ENCODE measurements around the gene PALMD. TPM values are rescaled to one million over a fixed set of nuclear protein-coding genes. Genes with fewer than 3 reads are reported as not detected.

Gene PALMD
- total and polyA plus RNA-seq, 2 of the 8 experiments (the other 6 are each of a cell fraction or from before 2014, with no cell fraction given): not detected

DNA sequence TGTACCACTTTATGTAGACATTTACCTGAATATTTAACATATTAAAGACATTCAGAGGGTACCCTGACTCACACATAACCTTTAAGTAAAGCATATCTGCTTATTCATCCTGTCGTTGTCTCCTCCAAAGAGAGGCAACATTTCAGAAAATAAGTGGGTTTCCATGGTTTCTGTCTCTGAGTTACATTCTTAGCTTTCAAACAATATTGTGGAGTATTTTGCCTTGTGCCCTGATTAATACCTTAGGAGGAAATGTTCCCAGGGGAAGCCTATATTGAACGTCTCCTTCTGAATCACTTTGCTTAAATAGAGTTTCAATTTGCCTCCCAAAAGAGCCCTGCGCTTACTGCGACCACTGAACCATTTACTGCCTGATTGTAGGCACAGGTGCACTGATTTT, 26.1 kb downstream of the PALMD start (continued):
- TF ChIP-seq RFX5 (IDR thresholded peaks at IDR 0.05; ENCODE audit: borderline replicate concordance, low read depth, low read length) (no peak), YY1 (IDR thresholded peaks at IDR 0.05; ENCODE audit: low read depth, low read length) (no peak), NRF1 (IDR thresholded peaks at IDR 0.05; ENCODE audit: low read depth, low read length) (no peak), SP2 (IDR thresholded peaks at IDR 0.05; ENCODE audit: low read length) (no peak), GABPA (IDR thresholded peaks at IDR 0.05; ENCODE audit: borderline replicate concordance, insufficient read depth, low read length) (no peak)
- TF ChIP-seq, protein P1, sequence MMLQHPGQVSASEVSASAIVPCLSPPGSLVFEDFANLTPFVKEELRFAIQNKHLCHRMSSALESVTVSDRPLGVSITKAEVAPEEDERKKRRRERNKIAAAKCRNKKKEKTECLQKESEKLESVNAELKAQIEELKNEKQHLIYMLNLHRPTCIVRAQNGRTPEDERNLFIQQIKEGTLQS (IDR thresholded peaks at IDR 0.05; ENCODE audit: insufficient read depth, low read depth, low read length): no peak
